GM12878 (cell line): ENCODE measurements around the gene EXOC3L4. TPM values are rescaled to one million over a fixed set of nuclear protein-coding genes. Genes with fewer than 3 reads are reported as not detected.

Experiments
- ATAC-seq: fragments of 200-7000 bp; cut with Tn5 transposase; 3 replicates; pipeline ENCODE4 v1.9.1; 2020; ENCODE audit warnings: mild to moderate bottlenecking, moderate library complexity
- BruUV-seq: library from RNA; stranded (reverse); fragments of 400-500 nt; replicated peaks from 2 replicates; lab custom pipeline; 2021; lab: Mats Ljungman, UMichigan
- CTCF ChIA-PET: fragments of 300-600 bp; sonication (Branson Sonifier 250); formaldehyde crosslinking; extraction: SDS; loops from one replicate; lab custom pipeline; 2021; ENCODE audit warnings: inconsistent platforms; lab: Yijun Ruan, JAX
- POLR2A ChIA-PET: fragments of 350-600 bp; formaldehyde crosslinking; extraction: SDS; loops from one replicate; lab custom pipeline; 2021; ENCODE audit warnings: inconsistent platforms; lab: Charles Lee
- RAD21 ChIA-PET: fragments of 300-600 bp; sonication (Branson Sonifier 250); formaldehyde crosslinking; loops from one replicate; lab custom pipeline; 2023; ENCODE audit warnings: antibody characterized with exemption; ENCODE audit not compliant: unreplicated experiment; lab: Charles Lee
- SMC1A ChIA-PET: fragments of 300-600 bp; sonication (Branson Sonifier 250); formaldehyde crosslinking; loops from one replicate; lab custom pipeline; 2023; ENCODE audit not compliant: unreplicated experiment, uncharacterized antibody; lab: Charles Lee
- DNase-seq: peaks from one replicate; pipeline ENCODE4 v3.0.0-alpha.2; 2011; ENCODE audit warnings: low read depth, low spot score
- FAIRE-seq: peaks from 3 replicates; lab custom pipeline; 2011; peaks lifted over from hg19 to GRCh38; lab: Jason Lieb, UNC
- H2AFZ ChIP-seq: 2 replicates; pipeline ENCODE4 v1.6.0; 2011; ENCODE audit warnings: low read depth, low read length, control low read depth; ENCODE audit not compliant: control insufficient read depth
- H3K27ac ChIP-seq: 2 replicates; pipeline ENCODE4 v1.5.1; 2011; ENCODE audit warnings: control low read depth; ENCODE audit not compliant: control insufficient read depth, insufficient read depth
- H3K27me3 ChIP-seq, 2 experiments: replicated peaks in 1 of 2; 2 replicates each; pipeline versions ENCODE4 v1.6.0 to v1.6.1; 2011; ENCODE audit warnings: low read length in 1 of 2; ENCODE audit not compliant: control insufficient read depth in 2 of 2, insufficient read depth in 2 of 2
- H3K36me3 ChIP-seq, 2 experiments: 2 replicates each; pipeline ENCODE4 v1.5.1; 2011; ENCODE audit warnings: low read length in 1 of 2; ENCODE audit not compliant: control insufficient read depth in 2 of 2, insufficient read depth in 2 of 2
- H3K4me1 ChIP-seq: 2 replicates; pipeline ENCODE4 v1.6.1; 2011; ENCODE audit warnings: mild to moderate bottlenecking, low read length, moderate library complexity, mixed read lengths; ENCODE audit not compliant: control insufficient read depth, insufficient read depth
- H3K4me2 ChIP-seq: 2 replicates; pipeline ENCODE4 v1.6.0; 2011; ENCODE audit warnings: control low read depth; ENCODE audit not compliant: control insufficient read depth, insufficient read depth
- H3K4me3 ChIP-seq: fragments of 200-600 bp; sonication (generic); 2 replicates; pipeline ENCODE4 v1.5.1; 2016
- H3K79me2 ChIP-seq: 2 replicates; pipeline ENCODE4 v1.6.0; 2011; ENCODE audit warnings: low read length; ENCODE audit not compliant: control insufficient read depth, insufficient read depth
- H3K9ac ChIP-seq: 2 replicates; pipeline ENCODE4 v1.8.0; 2011; ENCODE audit warnings: low read length, control low read depth, mixed read lengths; ENCODE audit not compliant: control insufficient read depth, insufficient read depth
- H3K9me3 ChIP-seq: replicated peaks from 3 replicates; pipeline ENCODE4 v1.5.1; 2011; ENCODE audit warnings: mild to moderate bottlenecking, low read length; ENCODE audit not compliant: control insufficient read depth, insufficient read depth
- H4K20me1 ChIP-seq: 2 replicates; pipeline ENCODE4 v1.6.0; 2011; ENCODE audit not compliant: control insufficient read depth, insufficient read depth
- ATF3 ChIP-seq: IDR thresholded peaks from 2 replicates; pipeline ENCODE4 v1.6.1; 2011; ENCODE audit warnings: low read depth, mild to moderate bottlenecking, low read length, moderate library complexity, borderline replicate concordance; ENCODE audit errors: extremely low read depth
- BCL11A ChIP-seq: IDR thresholded peaks from 2 replicates; pipeline ENCODE4 v1.6.1; 2011; ENCODE audit warnings: low read depth, low read length
- BCL3 ChIP-seq: IDR thresholded peaks from 2 replicates; pipeline ENCODE4 v1.6.1; 2011; ENCODE audit warnings: borderline replicate concordance, low read depth, mild to moderate bottlenecking, moderate library complexity, low read length; ENCODE audit not compliant: insufficient read depth, poor library complexity, severe bottlenecking
- CHD2 ChIP-seq: IDR thresholded peaks from 2 replicates; pipeline ENCODE4 v1.6.1; 2011; ENCODE audit warnings: low read depth, low read length, improper control_type of control experiment, borderline replicate concordance
- CREM ChIP-seq: IDR thresholded peaks from 2 replicates; pipeline ENCODE4 v1.6.1; 2014; ENCODE audit warnings: antibody characterized with exemption, low read depth
- E4F1 ChIP-seq: fragments of 450-650 bp; IDR thresholded peaks from 2 replicates; pipeline ENCODE4 v1.6.1; 2018; ENCODE audit warnings: borderline replicate concordance, mild to moderate bottlenecking; ENCODE audit not compliant: partially characterized antibody
- ELK1 ChIP-seq: IDR thresholded peaks from 2 replicates; pipeline ENCODE4 v1.6.1; 2012; ENCODE audit warnings: low read depth, low read length, improper control_type of control experiment
- GATAD2B ChIP-seq: fragments of 450-650 bp; conservative IDR thresholded peaks from 2 replicates; pipeline ENCODE4 v1.6.1; 2017; ENCODE audit warnings: low read depth, mild to moderate bottlenecking, moderate library complexity
- IRF5 ChIP-seq: fragments of 450-650 bp; IDR thresholded peaks from 2 replicates; pipeline ENCODE4 v1.6.1; 2017; ENCODE audit warnings: borderline replicate concordance
- MYC ChIP-seq: IDR thresholded peaks from 2 replicates; pipeline ENCODE4 v1.6.1; 2011; ENCODE audit warnings: mild to moderate bottlenecking, low read length, moderate library complexity, inconsistent platforms; ENCODE audit not compliant: insufficient read depth, insufficient replicate concordance, insufficient read length, severe bottlenecking
- NFYA ChIP-seq: IDR thresholded peaks from 2 replicates; pipeline ENCODE4 v1.6.1; 2011; ENCODE audit warnings: low read depth, mild to moderate bottlenecking, low read length, improper control_type of control experiment, borderline replicate concordance
- NR2F1 ChIP-seq: fragments of 450-650 bp; conservative IDR thresholded peaks from 2 replicates; pipeline ENCODE4 v1.6.1; 2017; ENCODE audit warnings: mild to moderate bottlenecking
- RAD51 ChIP-seq: fragments of 450-650 bp; IDR thresholded peaks from 2 replicates; pipeline ENCODE4 v1.6.1; 2016; ENCODE audit warnings: moderate library complexity, mild to moderate bottlenecking, inconsistent platforms
- SP1 ChIP-seq: IDR thresholded peaks from one replicate; pipeline ENCODE4 v1.6.1; 2011; ENCODE audit warnings: low read depth, low read length
- ZNF217 ChIP-seq: fragments of 450-650 bp; IDR thresholded peaks from 2 replicates; pipeline ENCODE4 v1.6.1; 2017; ENCODE audit warnings: antibody characterized with exemption, mild to moderate bottlenecking
- ZZZ3 ChIP-seq: IDR thresholded peaks from 2 replicates; pipeline ENCODE4 v1.6.1; 2011; ENCODE audit warnings: low read depth; ENCODE audit not compliant: control insufficient read depth, insufficient read length
- WGBS: methylation state at CpG from one replicate; pipeline ENCODE4 v1.1.6; 2016; ENCODE audit warnings: low lambda C conversion rate; ENCODE audit not compliant: insufficient replicate concordance, insufficient coverage; ENCODE audit errors: missing lambda C conversion rate; 5-methylcytosine and 5-hydroxymethylcytosine counted together
- in situ Hi-C: fragments of 300-500 bp; cut with MboI; formaldehyde crosslinking; loops from 9 replicates; pipeline ENCODE4 v1.14.3; 2018; ENCODE audit warnings: mixed read lengths
- intact Hi-C: fragments of 100-400 bp; cut with micrococcal nuclease; formaldehyde crosslinking; loops from one replicate; pipeline ENCODE4 v1.14.2; 2022; ENCODE audit not compliant: unreplicated experiment
- polyA plus RNA-seq, 11 experiments: library from polyadenylated mRNA; depleted of rRNA in 4 of 11; unstranded in 6 of 11; stranded (reverse) in 5 of 11; fragments of >200 nt; fragmentation: Nextera tagmentation in 4 of 11; fragmentation: Illumina TruSeq in 1 of 11; extraction: Ambion mirVana in 4 of 11; extraction: Trizol in 1 of 11; gene quantifications; 1 replicate in 1 of 11; 2 replicates in 10 of 11; pipeline versions ENCODE4 v1.2.1 to v1.2.3, GENCODE V29; 2011 to 2016; ENCODE audit warnings: inconsistent platforms in 2 of 11, missing spikeins in 2 of 11, low read depth in 1 of 11
- total RNA-seq, 4 experiments: library from RNA; depleted of rRNA in 3 of 4; stranded (reverse); fragments of >200 nt in 3 of 4; fragmentation: Illumina TruSeq in 1 of 4; extraction: Trizol in 1 of 4; gene quantifications; 2 replicates each; pipeline versions ENCODE4 v1.2.1 to v1.2.3, GENCODE V29; 2013 to 2021

Gene EXOC3L4
- total and polyA plus RNA-seq, 10 of the 15 experiments (the other 5 are each of a cell fraction or from before 2014, with no cell fraction given) = not detected

GRCh38 chr14:103121121-103121845 lies 26.8 kb downstream of the EXOC3L4 start:
- no peak overlapping the region for H2AFZ ChIP-seq
- no peak for ATAC-seq
- no TSS peak for BruUV-seq
- SMC1A ChIA-PET = interaction anchor here (0.7 kb wide), 1 partner anchor 19 kb away, joined by 4 read pairs; no protein-coding TSS in a partner anchor
- H3K27ac ChIP-seq = no peak overlapping the region
- 63% methylated on average over 17 of the region's 18 CpGs for WGBS
- in situ Hi-C loops (no loop called here), intact Hi-C loops (no loop called here)
- RAD21 ChIA-PET = no interaction called here
- no peak for DNase-seq
- H3K9me3 ChIP-seq = no peaks in the 10 kb centered on the region
- H3K9ac ChIP-seq = no peak overlapping the region
- no peak overlapping the region for H3K4me3 ChIP-seq
- no peaks in the 10 kb centered on the region for H3K27me3 ChIP-seq
- H3K36me3 ChIP-seq = no peaks in the 10 kb centered on the region
- H3K4me2 ChIP-seq = no peak overlapping the region
- peaks cover 19% of the 10 kb centered on the region for H3K79me2 ChIP-seq
- POLR2A ChIA-PET = interaction anchor here (0.6 kb wide), 1 partner anchor 8 kb away, joined by 3 read pairs; no protein-coding TSS in a partner anchor
- CTCF ChIA-PET = interaction anchor here (4.9 kb wide), 1 partner anchor 16 kb away, joined by 23 read pairs; no protein-coding TSS in a partner anchor
- H4K20me1 ChIP-seq = no peaks in the 10 kb centered on the region
- FAIRE-seq = no peak
- peaks cover 21% of the 10 kb centered on the region for H3K4me1 ChIP-seq
- TF ChIP-seq CHD2 = no peak
- TF ChIP-seq E4F1 = no peak
- TF ChIP-seq ZZZ3 = no peak
- TF ChIP-seq NFYA = no peak
- TF ChIP-seq IRF5 = no peak
- no peak for TF ChIP-seq BCL11A
- TF ChIP-seq NR2F1 = no peak
- TF ChIP-seq ZNF217 = no peak
- no peak for TF ChIP-seq ELK1
- no peak for TF ChIP-seq GATAD2B
- no peak for TF ChIP-seq RAD51
- no peak for TF ChIP-seq BCL3
- TF ChIP-seq SP1 = no peak
- TF ChIP-seq MYC = no peak
- no peak for TF ChIP-seq ATF3
- TF ChIP-seq CREM = no peak
